Panc1 (cell line): ENCODE measurements around the gene SCGB1D1. TPM values are rescaled to one million over a fixed set of nuclear protein-coding genes. Genes with fewer than 3 reads are reported as not detected.
"Not testable (repeated sequence)": the region's sequence is repeated elsewhere in the genome, so short reads cannot be mapped to it uniquely, and the experiment has no call there.

Experiments used
- ATAC-seq: fragments of 200-7000 bp; cut with Tn5 transposase; 2 replicates; pipeline ENCODE4 v1.9.1; 2020; ENCODE audit warnings: mild to moderate bottlenecking, moderate library complexity
- BruUV-seq: library from RNA; stranded (reverse); fragments of 400-500 nt; replicated peaks from 2 replicates; lab custom pipeline; 2021; lab: Mats Ljungman, UMichigan
- CTCF ChIA-PET: fragments of 300-600 bp; sonication (Branson Sonifier 250); formaldehyde crosslinking; loops from one replicate; lab custom pipeline; 2022; ENCODE audit warnings: antibody characterized with exemption; lab: Charles Lee
- POLR2A ChIA-PET: fragments of 300-600 bp; sonication (Branson Sonifier 250); formaldehyde crosslinking; loops from one replicate; lab custom pipeline; 2022; ENCODE audit warnings: antibody characterized with exemption; lab: Charles Lee
- DNase-seq: peaks from one replicate; pipeline ENCODE4 v3.0.0-alpha.2; 2010; ENCODE audit warnings: low read depth, low spot score
- H3K27ac ChIP-seq: 2 replicates; pipeline ENCODE4 v1.5.1; 2011; ENCODE audit warnings: mild to moderate bottlenecking, low read length, inconsistent platforms
- H3K27me3 ChIP-seq: fragments of 200-500 bp; sonication (Bioruptor generic); 2 replicates; pipeline ENCODE4 v1.6.0; 2014; ENCODE audit warnings: low read length, inconsistent platforms; ENCODE audit not compliant: control insufficient read depth, insufficient read depth
- H3K36me3 ChIP-seq: fragments of 200-500 bp; sonication (Bioruptor generic); 2 replicates; pipeline ENCODE4 v1.5.1; 2014; ENCODE audit warnings: inconsistent platforms, mild to moderate bottlenecking, low read length, moderate library complexity; ENCODE audit not compliant: control insufficient read depth, insufficient read depth
- H3K4me1 ChIP-seq: 2 replicates; pipeline ENCODE4 v1.5.1; 2011; ENCODE audit warnings: inconsistent platforms, mild to moderate bottlenecking, low read length, moderate library complexity; ENCODE audit not compliant: control insufficient read depth, insufficient read depth
- H3K4me3 ChIP-seq, 2 experiments: 2 replicates each; pipeline ENCODE4 v1.5.1; 2011 to 2012; ENCODE audit warnings: low read depth in 2 of 2, low read length in 2 of 2, mild to moderate bottlenecking in 2 of 2, inconsistent platforms in 1 of 2, moderate library complexity in 1 of 2
- H3K9me3 ChIP-seq: fragments of 200-500 bp; sonication (Bioruptor generic); 2 replicates; pipeline ENCODE4 v1.5.1; 2014; ENCODE audit warnings: low read depth, mild to moderate bottlenecking, inconsistent platforms, low read length, moderate library complexity; ENCODE audit not compliant: control insufficient read depth, insufficient read depth
- POLR2AphosphoS5 ChIP-seq: IDR thresholded peaks from 2 replicates; pipeline ENCODE4 v1.6.1; 2012; ENCODE audit warnings: mild to moderate bottlenecking, low read depth, low read length, moderate library complexity
- SIN3A ChIP-seq: IDR thresholded peaks from 2 replicates; pipeline ENCODE4 v1.6.1; 2012; ENCODE audit warnings: low read depth, mild to moderate bottlenecking, low read length, moderate library complexity, borderline replicate concordance; ENCODE audit not compliant: insufficient read depth
- TCF7L2 ChIP-seq: IDR thresholded peaks from 2 replicates; pipeline ENCODE4 v1.6.1; 2011; ENCODE audit warnings: mild to moderate bottlenecking, low read depth, low read length, inconsistent platforms
- in situ Hi-C: cut with HindIII; loops from 2 replicates; pipeline ENCODE4 v1.10.0; 2016; ENCODE audit warnings: low sequenced_read_pairs, low pct_unique_long_range_greater_than_20kb
- intact Hi-C: fragments of 100-400 bp; cut with micrococcal nuclease; formaldehyde crosslinking; loops from one replicate; pipeline ENCODE4 v1.10.0; 2022; ENCODE audit not compliant: unreplicated experiment
- total RNA-seq: library from RNA; stranded (reverse); gene quantifications from one replicate; pipeline ENCODE4 v1.2.1, GENCODE V29; 2021; ENCODE audit not compliant: unreplicated experiment
- TF ChIP-seq, protein P1 (sequence below), 2 experiments: IDR thresholded peaks; 2 replicates each; pipeline ENCODE4 v1.6.1; 2011 to 2012; ENCODE audit warnings: low read depth in 2 of 2, control low read depth in 1 of 2, low read length in 1 of 2, mild to moderate bottlenecking in 1 of 2, moderate library complexity in 1 of 2; ENCODE audit not compliant: insufficient read depth in 1 of 2
- TF ChIP-seq, protein P2 (sequence below): fragments of 450-650 bp; IDR thresholded peaks from 2 replicates; pipeline ENCODE4 v1.5.1; 2017; ENCODE audit warnings: mild to moderate bottlenecking

Gene SCGB1D1
- total RNA-seq, 1 experiment from 2014 or later = not detected

- Histone ChIP-seq H3K4me1 (no peaks in the 10 kb centered on the region), H3K4me3 (no peak overlapping the region), H3K36me3 (no peaks in the 10 kb centered on the region), H3K27me3 (peaks cover 11% of the 10 kb centered on the region), H3K9me3 (no peaks in the 10 kb centered on the region), H3K27ac (no peak overlapping the region)
- BruUV-seq = no TSS peak
- POLR2A ChIA-PET = no interaction called here
- intact Hi-C loops (no loop called here), in situ Hi-C loops (no loop called here)
- CTCF ChIA-PET = interaction anchor here (0.7 kb wide), 1 partner anchor 281 kb away, joined by 8 read pairs; no protein-coding TSS in a partner anchor
- TF ChIP-seq SIN3A (no peak), TCF7L2 (no peak), POLR2AphosphoS5 (no peak)
- TF ChIP-seq, protein P1, sequence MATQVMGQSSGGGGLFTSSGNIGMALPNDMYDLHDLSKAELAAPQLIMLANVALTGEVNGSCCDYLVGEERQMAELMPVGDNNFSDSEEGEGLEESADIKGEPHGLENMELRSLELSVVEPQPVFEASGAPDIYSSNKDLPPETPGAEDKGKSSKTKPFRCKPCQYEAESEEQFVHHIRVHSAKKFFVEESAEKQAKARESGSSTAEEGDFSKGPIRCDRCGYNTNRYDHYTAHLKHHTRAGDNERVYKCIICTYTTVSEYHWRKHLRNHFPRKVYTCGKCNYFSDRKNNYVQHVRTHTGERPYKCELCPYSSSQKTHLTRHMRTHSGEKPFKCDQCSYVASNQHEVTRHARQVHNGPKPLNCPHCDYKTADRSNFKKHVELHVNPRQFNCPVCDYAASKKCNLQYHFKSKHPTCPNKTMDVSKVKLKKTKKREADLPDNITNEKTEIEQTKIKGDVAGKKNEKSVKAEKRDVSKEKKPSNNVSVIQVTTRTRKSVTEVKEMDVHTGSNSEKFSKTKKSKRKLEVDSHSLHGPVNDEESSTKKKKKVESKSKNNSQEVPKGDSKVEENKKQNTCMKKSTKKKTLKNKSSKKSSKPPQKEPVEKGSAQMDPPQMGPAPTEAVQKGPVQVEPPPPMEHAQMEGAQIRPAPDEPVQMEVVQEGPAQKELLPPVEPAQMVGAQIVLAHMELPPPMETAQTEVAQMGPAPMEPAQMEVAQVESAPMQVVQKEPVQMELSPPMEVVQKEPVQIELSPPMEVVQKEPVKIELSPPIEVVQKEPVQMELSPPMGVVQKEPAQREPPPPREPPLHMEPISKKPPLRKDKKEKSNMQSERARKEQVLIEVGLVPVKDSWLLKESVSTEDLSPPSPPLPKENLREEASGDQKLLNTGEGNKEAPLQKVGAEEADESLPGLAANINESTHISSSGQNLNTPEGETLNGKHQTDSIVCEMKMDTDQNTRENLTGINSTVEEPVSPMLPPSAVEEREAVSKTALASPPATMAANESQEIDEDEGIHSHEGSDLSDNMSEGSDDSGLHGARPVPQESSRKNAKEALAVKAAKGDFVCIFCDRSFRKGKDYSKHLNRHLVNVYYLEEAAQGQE (IDR thresholded peaks at IDR 0.05; ENCODE audit: insufficient read depth in 1 of 2, low read depth in 2 of 2, low read length in 1 of 2) = no peak
- TF ChIP-seq, protein P2, sequence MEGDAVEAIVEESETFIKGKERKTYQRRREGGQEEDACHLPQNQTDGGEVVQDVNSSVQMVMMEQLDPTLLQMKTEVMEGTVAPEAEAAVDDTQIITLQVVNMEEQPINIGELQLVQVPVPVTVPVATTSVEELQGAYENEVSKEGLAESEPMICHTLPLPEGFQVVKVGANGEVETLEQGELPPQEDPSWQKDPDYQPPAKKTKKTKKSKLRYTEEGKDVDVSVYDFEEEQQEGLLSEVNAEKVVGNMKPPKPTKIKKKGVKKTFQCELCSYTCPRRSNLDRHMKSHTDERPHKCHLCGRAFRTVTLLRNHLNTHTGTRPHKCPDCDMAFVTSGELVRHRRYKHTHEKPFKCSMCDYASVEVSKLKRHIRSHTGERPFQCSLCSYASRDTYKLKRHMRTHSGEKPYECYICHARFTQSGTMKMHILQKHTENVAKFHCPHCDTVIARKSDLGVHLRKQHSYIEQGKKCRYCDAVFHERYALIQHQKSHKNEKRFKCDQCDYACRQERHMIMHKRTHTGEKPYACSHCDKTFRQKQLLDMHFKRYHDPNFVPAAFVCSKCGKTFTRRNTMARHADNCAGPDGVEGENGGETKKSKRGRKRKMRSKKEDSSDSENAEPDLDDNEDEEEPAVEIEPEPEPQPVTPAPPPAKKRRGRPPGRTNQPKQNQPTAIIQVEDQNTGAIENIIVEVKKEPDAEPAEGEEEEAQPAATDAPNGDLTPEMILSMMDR = no peak
- DNase-seq (no peak), ATAC-seq (no peak)
Observed at GRCh38 chr11:62204430-62204829, 14.4 kb downstream of the SCGB1D1 start.

DNA sequence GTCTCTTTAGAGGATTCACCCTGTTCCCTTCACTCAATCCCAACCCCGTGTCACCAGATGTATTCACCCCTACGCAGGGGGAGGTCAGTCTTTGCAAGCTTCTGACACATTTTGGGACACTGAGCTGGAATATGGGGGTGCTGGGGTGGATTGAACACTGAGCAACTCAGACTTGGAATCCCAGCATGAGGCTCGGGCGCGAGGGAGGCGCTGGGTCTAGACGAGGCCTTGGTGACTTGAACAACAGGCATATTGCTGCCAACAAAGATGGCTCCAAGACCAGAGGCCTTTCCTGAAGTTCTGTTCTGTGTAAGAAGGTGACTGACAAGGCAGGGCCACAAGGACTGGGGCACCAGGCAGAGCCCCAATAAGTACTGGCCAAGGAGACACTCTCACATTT, 15.4 kb downstream of the SCGB1D1 start:
- Histone ChIP-seq H3K27me3 (peaks cover 6% of the 10 kb centered on the region), H3K9me3 (no peaks in the 10 kb centered on the region), H3K27ac (no peak overlapping the region), H3K36me3 (no peaks in the 10 kb centered on the region), H3K4me3 (no peak overlapping the region), H3K4me1 (no peaks in the 10 kb centered on the region)
- in situ Hi-C loops = no loop called here
- ATAC-seq = no peak
- intact Hi-C loops = loop anchor here (5.0 kb wide), 1 partner anchor 33 kb away; no protein-coding TSS in a partner anchor
- TF ChIP-seq TCF7L2 = no peak
- TF ChIP-seq POLR2AphosphoS5 = no peak
- TF ChIP-seq SIN3A = no peak
- TF ChIP-seq, protein P2 = no peak
- TF ChIP-seq, protein P1 (IDR thresholded peaks at IDR 0.05; ENCODE audit: insufficient read depth in 1 of 2, low read depth in 2 of 2, low read length in 1 of 2) = no peak
- ChIA-PET CTCF (no interaction called here), POLR2A (no interaction called here)
- no TSS peak for BruUV-seq
- DNase-seq = no peak

DNA sequence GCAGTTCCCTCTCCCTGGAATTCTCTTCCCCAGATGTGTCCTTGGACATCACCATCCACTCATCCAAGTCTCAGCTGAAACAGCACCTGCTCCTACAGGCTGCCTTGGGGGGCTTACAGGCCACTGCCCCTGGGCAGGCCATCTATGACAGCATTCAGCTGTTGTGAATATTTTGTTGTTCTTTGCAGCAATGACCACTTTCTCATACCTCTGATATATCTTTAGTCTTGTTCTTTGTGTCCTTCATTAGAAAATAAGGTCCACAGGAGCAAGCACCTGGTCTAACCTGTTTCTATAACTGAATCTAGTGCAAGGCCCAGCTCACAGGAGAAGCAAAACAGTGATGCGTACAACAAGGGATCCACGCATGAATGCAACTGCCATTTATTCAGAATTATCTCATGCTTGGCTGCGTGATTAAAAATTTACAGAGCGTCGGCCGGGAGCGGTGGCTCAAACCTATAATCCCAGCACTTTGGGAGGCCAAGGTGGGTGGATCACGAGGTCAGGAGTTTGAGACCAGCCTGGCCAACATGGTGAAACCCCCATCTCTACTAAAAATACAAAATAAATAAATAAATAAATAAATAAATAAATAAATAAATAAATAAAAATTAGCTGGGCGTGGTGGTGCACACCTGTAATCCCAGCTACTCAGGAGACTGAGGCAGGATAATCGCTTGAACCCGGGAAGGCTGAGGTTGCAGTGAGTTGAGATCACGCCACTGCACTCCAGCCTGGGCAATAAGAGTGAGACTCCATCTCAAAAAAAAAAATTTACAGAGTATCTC, 16.5 kb downstream of the SCGB1D1 start:
- H3K9me3 ChIP-seq, CTCF ChIA-PET, H3K27ac ChIP-seq, H3K27me3 ChIP-seq, H3K4me1 ChIP-seq, H3K36me3 ChIP-seq, POLR2A ChIA-PET, DNase-seq, H3K4me3 ChIP-seq, ATAC-seq, in situ Hi-C loops, BruUV-seq: not testable (repeated sequence)
- intact Hi-C loops = loop anchor here (5.0 kb wide), 1 partner anchor 34 kb away; no protein-coding TSS in a partner anchor
